HepG2 (cell line): ENCODE data around the gene CTSO. TPM values are rescaled to one million over a fixed set of nuclear protein-coding genes. Genes with fewer than 3 reads are reported as not detected.

Experiments used
- ATAC-seq: fragments of 200-7000 bp; cut with Tn5 transposase; 3 replicates; pipeline ENCODE4 v1.9.1; 2020; ENCODE audit warnings: mild to moderate bottlenecking, moderate library complexity
- BruUV-seq: library from RNA; stranded (reverse); fragments of 400-500 nt; replicated peaks from 2 replicates; lab custom pipeline; 2021; lab: Mats Ljungman, UMichigan
- CTCF ChIA-PET: fragments of 300-600 bp; formaldehyde crosslinking; extraction: SDS; loops from one replicate; lab custom pipeline; 2021; ENCODE audit warnings: low total read pairs, inconsistent platforms, low intra/inter-chr PET ratio; lab: Yijun Ruan, JAX
- POLR2A ChIA-PET: fragments of 350-600 bp; sonication (Branson Sonifier 250); formaldehyde crosslinking; loops from one replicate; lab custom pipeline; 2020; ENCODE audit warnings: antibody characterized with exemption, inconsistent platforms; lab: Yijun Ruan, JAX
- DNase-seq: peaks from one replicate; pipeline ENCODE4 v3.0.0-alpha.2; 2015; ENCODE audit warnings: low spot score
- FAIRE-seq: peaks from 3 replicates; lab custom pipeline; 2011; peaks lifted over from hg19 to GRCh38; lab: Jason Lieb, UNC
- H2AFZ ChIP-seq: one replicate; pipeline ENCODE4 v1.6.1; 2011; ENCODE audit warnings: low read length, inconsistent platforms
- H3K27ac ChIP-seq: fragments of 300-600 bp; 3 replicates; pipeline ENCODE4 v1.8.0; 2011; ENCODE audit warnings: mixed run types, mild to moderate bottlenecking, mixed read lengths, low read length, inconsistent platforms; ENCODE audit not compliant: insufficient read depth; ENCODE audit errors: extremely low read length
- H3K27me3 ChIP-seq, 2 experiments: fragments of 200-600 bp in 1 of 2; 2 replicates in 1 of 2; 3 replicates in 1 of 2; pipeline versions ENCODE4 v1.6.0 to v1.8.0; 2011; ENCODE audit warnings: low read length in 2 of 2, mild to moderate bottlenecking in 2 of 2, moderate library complexity in 2 of 2, inconsistent platforms in 1 of 2; ENCODE audit not compliant: insufficient read depth in 2 of 2, control insufficient read depth in 1 of 2
- H3K36me3 ChIP-seq, 2 experiments: fragments of 200-600 bp in 1 of 2; replicated peaks in 1 of 2; 2 replicates in 1 of 2; 3 replicates in 1 of 2; pipeline versions ENCODE4 v1.5.1 to v1.8.0; 2011; ENCODE audit warnings: low read length in 2 of 2, inconsistent platforms in 1 of 2; ENCODE audit not compliant: insufficient read depth in 2 of 2, control insufficient read depth in 1 of 2
- H3K4me1 ChIP-seq: 2 replicates; pipeline ENCODE4 v1.5.1; 2012; ENCODE audit warnings: low read length, inconsistent platforms; ENCODE audit not compliant: insufficient read depth
- H3K4me2 ChIP-seq: 2 replicates; pipeline ENCODE4 v1.6.0; 2011; ENCODE audit warnings: low read depth, low read length, inconsistent platforms
- H3K4me3 ChIP-seq, 3 experiments: fragments of 200-600 bp in 1 of 3; sonication (generic), shearing (Covaris generic) in 1 of 3; replicated peaks in 1 of 3; 2 replicates each; pipeline ENCODE4 v1.5.1; 2011 to 2016; ENCODE audit warnings: low read length in 3 of 3, inconsistent platforms in 2 of 3, low read depth in 2 of 3, mild to moderate bottlenecking in 2 of 3, control low read depth in 1 of 3, mixed read lengths in 1 of 3; ENCODE audit not compliant: insufficient read depth in 1 of 3
- H3K79me2 ChIP-seq: one replicate; pipeline ENCODE4 v1.6.1; 2011; ENCODE audit warnings: low read length, inconsistent platforms; ENCODE audit not compliant: insufficient read depth
- H3K9ac ChIP-seq: 2 replicates; pipeline ENCODE4 v1.6.0; 2011; ENCODE audit warnings: mild to moderate bottlenecking, low read depth, low read length, inconsistent platforms; ENCODE audit not compliant: insufficient read depth
- H3K9me3 ChIP-seq: 2 replicates; pipeline ENCODE4 v1.5.1; 2012; ENCODE audit warnings: mild to moderate bottlenecking, low read length
- H4K20me1 ChIP-seq: 2 replicates; pipeline ENCODE4 v1.6.0; 2011; ENCODE audit warnings: inconsistent platforms, mild to moderate bottlenecking, low read length, moderate library complexity; ENCODE audit not compliant: insufficient read depth
- BRF2 ChIP-seq: sonication (generic); formaldehyde crosslinking; IDR thresholded peaks from 2 replicates; pipeline ENCODE4 v1.8.1; 2022; ENCODE audit warnings: mild to moderate bottlenecking, missing genetic modification reagents
- KDM6A ChIP-seq: IDR thresholded peaks from 2 replicates; pipeline ENCODE4 v1.6.1; 2016; ENCODE audit warnings: low read depth
- MATR3 ChIP-seq: sonication (generic); formaldehyde crosslinking; IDR thresholded peaks from 2 replicates; pipeline ENCODE4 v1.4.0; 2020; ENCODE audit warnings: missing genetic modification reagents
- MLXIP ChIP-seq: sonication (generic); formaldehyde crosslinking; IDR thresholded peaks from 2 replicates; pipeline ENCODE4 v1.9.0; 2021; ENCODE audit warnings: missing genetic modification reagents, borderline replicate concordance
- RBAK ChIP-seq: sonication (generic); formaldehyde crosslinking; IDR thresholded peaks from 2 replicates; pipeline ENCODE4 v1.5.1; 2020; ENCODE audit warnings: mild to moderate bottlenecking, missing genetic modification reagents
- TAF1 ChIP-seq: sonication (generic); formaldehyde crosslinking; IDR thresholded peaks from 2 replicates; pipeline ENCODE4 v1.4.0; 2020; ENCODE audit warnings: missing genetic modification reagents
- ZBTB20 ChIP-seq: sonication (generic); formaldehyde crosslinking; IDR thresholded peaks from 2 replicates; pipeline ENCODE4 v1.8.1; 2023; ENCODE audit warnings: missing genetic modification reagents, low read depth, mild to moderate bottlenecking, borderline replicate concordance
- ZNF205 ChIP-seq: IDR thresholded peaks from 2 replicates; pipeline ENCODE4 v1.6.1; 2018; ENCODE audit warnings: missing biosample characterization, missing genetic modification reagents
- ZNF343 ChIP-seq: sonication (generic); formaldehyde crosslinking; IDR thresholded peaks from 2 replicates; pipeline ENCODE4 v1.4.0; 2020; ENCODE audit warnings: mild to moderate bottlenecking, missing genetic modification reagents
- ZNF501 ChIP-seq: sonication (generic); formaldehyde crosslinking; IDR thresholded peaks from 2 replicates; pipeline ENCODE4 v1.5.1; 2020; ENCODE audit warnings: mild to moderate bottlenecking, moderate library complexity, missing genetic modification reagents
- ZNF512 ChIP-seq: sonication (generic); formaldehyde crosslinking; IDR thresholded peaks from 2 replicates; pipeline ENCODE4 v1.4.0; 2020; ENCODE audit warnings: mild to moderate bottlenecking, missing genetic modification reagents
- ZNF737 ChIP-seq: sonication (generic); formaldehyde crosslinking; IDR thresholded peaks from 2 replicates; pipeline ENCODE4 v1.5.0; 2020; ENCODE audit warnings: missing genetic modification reagents, mild to moderate bottlenecking, borderline replicate concordance
- in situ Hi-C: cut with HindIII; loops from 2 replicates; pipeline ENCODE4 v1.10.0; 2017; ENCODE audit warnings: low pct_unique_long_range_greater_than_20kb; ENCODE audit not compliant: extremely low pct_ligation_motif_present
- intact Hi-C: fragments of 100-400 bp; cut with micrococcal nuclease; formaldehyde crosslinking; loops from one replicate; pipeline ENCODE4 v1.10.0; 2022; ENCODE audit not compliant: unreplicated experiment
- polyA plus RNA-seq, 8 experiments: library from polyadenylated mRNA; depleted of rRNA in 3 of 8; stranded (reverse) in 7 of 8; unstranded in 1 of 8; fragments of >200 nt; fragmentation: Illumina TruSeq in 4 of 8; extraction: Trizol in 4 of 8; gene quantifications; 2 replicates each; pipeline versions ENCODE4 v1.2.1 to v1.2.3, GENCODE V29; 2011 to 2016; ENCODE audit warnings: low read depth in 4 of 8, missing spikeins in 1 of 8, mixed read lengths in 1 of 8; ENCODE audit not compliant: insufficient read depth in 1 of 8
- total RNA-seq, 5 experiments: library from RNA; depleted of rRNA; stranded (reverse); fragments of >200 nt; fragmentation: Illumina TruSeq; extraction: Trizol; gene quantifications; 2 replicates each; pipeline ENCODE4 v1.2.3, GENCODE V29; 2016; ENCODE audit warnings: low read depth in 1 of 5
- TF ChIP-seq, protein P1 (sequence below): sonication (generic); formaldehyde crosslinking; IDR thresholded peaks from 2 replicates; pipeline ENCODE4 v1.8.1; 2022; ENCODE audit warnings: low read depth, mild to moderate bottlenecking, missing genetic modification reagents
- TF ChIP-seq, protein P2 (sequence below): sonication (generic); formaldehyde crosslinking; IDR thresholded peaks from 2 replicates; pipeline ENCODE4 v1.5.1; 2020; ENCODE audit warnings: mild to moderate bottlenecking, missing genetic modification reagents, moderate library complexity

The CTSO gene
- total and polyA plus RNA-seq, 2 of the 13 experiments (the other 11 are each of a cell fraction or from before 2014, with no cell fraction given): 0.07 to 0.17 TPM

GRCh38 chr4:155879767-155880166 is 73.9 kb downstream of the CTSO start:
- in situ Hi-C loops: no loop called here
- no peak overlapping the region for H3K27ac ChIP-seq
- intact Hi-C loops: no loop called here
- H4K20me1 ChIP-seq: no peaks in the 10 kb centered on the region
- BruUV-seq: no TSS peak
- no peak overlapping the region for H2AFZ ChIP-seq
- DNase-seq (no peak), ATAC-seq (no peak), FAIRE-seq (no peak)
- H3K4me2 ChIP-seq: no peak overlapping the region
- H3K79me2 ChIP-seq: no peaks in the 10 kb centered on the region
- ChIA-PET POLR2A (no interaction called here), CTCF (no interaction called here)
- H3K27me3 ChIP-seq: no peaks in the 10 kb centered on the region; a peak in 1 of 5 replicates
- H3K36me3 ChIP-seq: no peaks in the 10 kb centered on the region
- H3K4me1 ChIP-seq: no peaks in the 10 kb centered on the region
- H3K9me3 ChIP-seq: peaks cover 6% of the 10 kb centered on the region; the same call in 1 of the 2 replicates
- no peak overlapping the region for H3K4me3 ChIP-seq
- no peak overlapping the region for H3K9ac ChIP-seq
- TF ChIP-seq BRF2: no peak
- no peak for TF ChIP-seq MLXIP (CRISPR knock-in tag)
- no peak for TF ChIP-seq ZBTB20 (CRISPR knock-in tag)
- TF ChIP-seq ZNF343: no peak
- TF ChIP-seq TAF1 (CRISPR knock-in tag): no peak
- TF ChIP-seq MATR3 (CRISPR knock-in tag): no peak
- no peak for TF ChIP-seq KDM6A (CRISPR knock-in tag)
- TF ChIP-seq ZNF501 (CRISPR knock-in tag): no peak
- no peak for TF ChIP-seq RBAK
- no peak for TF ChIP-seq ZNF737 (CRISPR knock-in tag)
- TF ChIP-seq, protein P1, sequence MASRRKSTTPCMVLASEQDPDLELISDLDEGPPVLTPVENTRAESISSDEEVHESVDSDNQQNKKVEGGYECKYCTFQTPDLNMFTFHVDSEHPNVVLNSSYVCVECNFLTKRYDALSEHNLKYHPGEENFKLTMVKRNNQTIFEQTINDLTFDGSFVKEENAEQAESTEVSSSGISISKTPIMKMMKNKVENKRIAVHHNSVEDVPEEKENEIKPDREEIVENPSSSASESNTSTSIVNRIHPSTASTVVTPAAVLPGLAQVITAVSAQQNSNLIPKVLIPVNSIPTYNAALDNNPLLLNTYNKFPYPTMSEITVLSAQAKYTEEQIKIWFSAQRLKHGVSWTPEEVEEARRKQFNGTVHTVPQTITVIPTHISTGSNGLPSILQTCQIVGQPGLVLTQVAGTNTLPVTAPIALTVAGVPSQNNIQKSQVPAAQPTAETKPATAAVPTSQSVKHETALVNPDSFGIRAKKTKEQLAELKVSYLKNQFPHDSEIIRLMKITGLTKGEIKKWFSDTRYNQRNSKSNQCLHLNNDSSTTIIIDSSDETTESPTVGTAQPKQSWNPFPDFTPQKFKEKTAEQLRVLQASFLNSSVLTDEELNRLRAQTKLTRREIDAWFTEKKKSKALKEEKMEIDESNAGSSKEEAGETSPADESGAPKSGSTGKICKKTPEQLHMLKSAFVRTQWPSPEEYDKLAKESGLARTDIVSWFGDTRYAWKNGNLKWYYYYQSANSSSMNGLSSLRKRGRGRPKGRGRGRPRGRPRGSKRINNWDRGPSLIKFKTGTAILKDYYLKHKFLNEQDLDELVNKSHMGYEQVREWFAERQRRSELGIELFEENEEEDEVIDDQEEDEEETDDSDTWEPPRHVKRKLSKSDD: no peak
- no peak for TF ChIP-seq ZNF205 (CRISPR knock-in tag)
- TF ChIP-seq, protein P2, sequence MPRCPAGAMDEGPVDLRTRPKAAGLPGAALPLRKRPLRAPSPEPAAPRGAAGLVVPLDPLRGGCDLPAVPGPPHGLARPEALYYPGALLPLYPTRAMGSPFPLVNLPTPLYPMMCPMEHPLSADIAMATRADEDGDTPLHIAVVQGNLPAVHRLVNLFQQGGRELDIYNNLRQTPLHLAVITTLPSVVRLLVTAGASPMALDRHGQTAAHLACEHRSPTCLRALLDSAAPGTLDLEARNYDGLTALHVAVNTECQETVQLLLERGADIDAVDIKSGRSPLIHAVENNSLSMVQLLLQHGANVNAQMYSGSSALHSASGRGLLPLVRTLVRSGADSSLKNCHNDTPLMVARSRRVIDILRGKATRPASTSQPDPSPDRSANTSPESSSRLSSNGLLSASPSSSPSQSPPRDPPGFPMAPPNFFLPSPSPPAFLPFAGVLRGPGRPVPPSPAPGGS (CRISPR knock-in tag): no peak
- TF ChIP-seq ZNF512 (CRISPR knock-in tag): no peak
